Karpas-422 (cell line): Measurements from ENCODE around the gene PROZ. TPM values are rescaled to one million over a fixed set of nuclear protein-coding genes. Genes with fewer than 3 reads are reported as not detected.
"Not testable (repeated sequence)": the region's sequence is repeated elsewhere in the genome, so short reads cannot be mapped to it uniquely, and the experiment has no call there.

Experiments used
- DNase-seq: peaks from one replicate; pipeline ENCODE4 v3.0.0-alpha.2; 2015
- H2AFZ ChIP-seq: fragments of 200-600 bp; sonication (generic); 2 replicates; pipeline ENCODE4 v1.6.1; 2014; ENCODE audit warnings: antibody characterized with exemption, low read length, mixed read lengths
- H3K27ac ChIP-seq: fragments of 200-600 bp; sonication (generic); 2 replicates; pipeline ENCODE4 v1.5.1; 2014; ENCODE audit warnings: mild to moderate bottlenecking, low read length, moderate library complexity
- H3K27me3 ChIP-seq: fragments of 200-600 bp; sonication (generic); 2 replicates; pipeline ENCODE4 v1.6.1; 2014; ENCODE audit warnings: low read length, mixed read lengths
- H3K36me3 ChIP-seq: fragments of 200-600 bp; sonication (generic); 2 replicates; pipeline ENCODE4 v1.6.1; 2014; ENCODE audit warnings: low read length, mixed read lengths; ENCODE audit not compliant: insufficient read depth
- H3K4me1 ChIP-seq: fragments of 200-600 bp; sonication (generic); 2 replicates; pipeline ENCODE4 v1.6.1; 2014; ENCODE audit warnings: mild to moderate bottlenecking, low read length, mixed read lengths
- H3K4me2 ChIP-seq: fragments of 200-600 bp; sonication (generic); 2 replicates; pipeline ENCODE4 v1.6.1; 2014; ENCODE audit warnings: low read length, low read depth, mild to moderate bottlenecking; ENCODE audit not compliant: poor library complexity, severe bottlenecking
- H3K4me3 ChIP-seq: fragments of 200-600 bp; sonication (generic); 2 replicates; pipeline ENCODE4 v1.5.1; 2014; ENCODE audit warnings: mild to moderate bottlenecking, antibody characterized with exemption, low read length, mixed read lengths
- H3K79me2 ChIP-seq: fragments of 200-600 bp; sonication (generic); 2 replicates; pipeline ENCODE4 v1.6.1; 2014; ENCODE audit warnings: mild to moderate bottlenecking, low read length, mixed read lengths
- H3K9ac ChIP-seq: fragments of 200-600 bp; sonication (generic); 2 replicates; pipeline ENCODE4 v1.6.0; 2014; ENCODE audit warnings: low read length
- H3K9me2 ChIP-seq: fragments of 200-600 bp; sonication (generic), shearing (Covaris generic); replicated peaks from 2 replicates; pipeline ENCODE4 v1.6.0; 2014; ENCODE audit warnings: mild to moderate bottlenecking, low read length, moderate library complexity; ENCODE audit not compliant: insufficient read depth
- H3K9me3 ChIP-seq: fragments of 300-700, 200-600 bp; sonication (generic); 2 replicates; pipeline ENCODE4 v1.6.1; 2014; ENCODE audit warnings: low read length, mixed read lengths
- H4K20me1 ChIP-seq: fragments of 200-600 bp; sonication (generic); 2 replicates; pipeline ENCODE4 v1.6.1; 2014; ENCODE audit warnings: mild to moderate bottlenecking, antibody characterized with exemption, low read length, low read depth; ENCODE audit not compliant: insufficient read depth
- total RNA-seq: library from RNA; depleted of rRNA; stranded (reverse); fragments of >200 nt; shearing (Covaris generic); gene quantifications from 2 replicates; pipeline ENCODE4 v1.2.3, GENCODE V29; 2014; ENCODE audit warnings: low replicate concordance

The PROZ gene
- total RNA-seq, 1 experiment from 2014 or later: not detected

DNA sequence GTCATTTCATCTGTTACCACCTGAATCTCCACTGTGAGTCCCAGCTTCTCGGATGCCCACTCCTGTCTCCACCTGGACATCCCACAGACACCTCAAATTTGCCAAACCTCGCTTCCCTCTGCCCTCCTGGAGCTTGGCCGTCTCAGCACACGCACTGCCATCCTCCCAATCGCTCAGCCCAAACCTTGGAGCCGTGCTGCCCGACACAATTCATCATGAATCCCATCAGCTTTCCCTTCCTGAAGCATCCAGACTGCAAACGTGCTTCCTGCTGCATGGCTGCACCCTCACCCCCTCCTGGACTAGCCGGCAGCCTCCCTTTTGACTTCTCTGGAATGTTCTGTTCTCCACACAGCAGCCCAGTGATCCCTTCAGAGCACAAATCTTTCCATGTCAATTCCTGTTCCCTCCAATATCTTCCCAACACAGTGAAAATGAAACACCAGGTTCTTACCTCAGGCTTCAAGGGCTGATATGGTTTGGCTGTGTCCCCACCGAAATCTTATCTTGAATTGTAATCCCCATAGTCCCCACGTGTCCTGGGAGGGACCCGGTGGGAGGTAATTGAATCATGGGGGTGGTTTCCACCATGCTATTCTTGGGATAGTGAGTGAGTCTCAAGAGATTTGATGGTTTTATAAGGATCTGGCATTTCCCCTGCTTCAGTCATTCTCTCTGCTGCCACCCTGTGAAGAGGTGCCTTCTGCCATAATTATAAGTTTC lies 1.1 kb upstream of the PROZ start:
- H3K27me3 ChIP-seq: no peaks in the 10 kb centered on the region
- H3K4me2 ChIP-seq: no peak overlapping the region
- H4K20me1 ChIP-seq: no peaks in the 10 kb centered on the region
- H3K9ac ChIP-seq: no peak overlapping the region
- H3K9me3 ChIP-seq: no peaks in the 10 kb centered on the region
- H3K27ac ChIP-seq: no peak overlapping the region
- no peaks in the 10 kb centered on the region for H3K36me3 ChIP-seq
- no peak overlapping the region for H2AFZ ChIP-seq
- no peaks in the 10 kb centered on the region for H3K9me2 ChIP-seq
- DNase-seq: no peak
- peaks cover 14% of the 10 kb centered on the region for H3K4me1 ChIP-seq
- H3K4me3 ChIP-seq: no peak overlapping the region
- no peaks in the 10 kb centered on the region for H3K79me2 ChIP-seq

DNA sequence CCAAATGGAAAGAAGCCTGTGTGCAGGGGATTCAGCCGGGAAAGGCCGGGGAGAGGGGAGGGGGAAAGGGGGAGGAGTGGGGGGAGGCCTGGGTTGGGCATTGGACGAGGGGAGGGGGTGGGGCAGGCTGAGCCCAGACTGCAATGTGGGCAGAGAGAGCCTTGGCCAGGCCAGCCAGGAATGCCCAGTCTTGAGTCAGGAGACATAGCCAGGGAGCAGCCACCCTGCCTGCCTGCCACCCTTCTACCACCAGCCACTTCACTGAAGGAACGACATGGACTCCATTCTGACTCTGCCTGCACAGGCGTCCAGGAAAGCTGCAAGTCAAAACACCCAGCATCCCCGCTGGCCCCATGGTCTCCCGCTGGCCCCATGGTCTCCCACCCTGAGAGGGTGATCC lies 498 bp downstream of the PROZ start:
- H3K36me3 ChIP-seq: no peaks in the 10 kb centered on the region
- H3K9me3 ChIP-seq: no peaks in the 10 kb centered on the region
- H3K27ac ChIP-seq: no peak overlapping the region
- H3K4me3 ChIP-seq: no peak overlapping the region
- no peak overlapping the region for H2AFZ ChIP-seq
- H3K4me1 ChIP-seq: peaks cover 19% of the 10 kb centered on the region
- no peak overlapping the region for H3K9ac ChIP-seq
- DNase-seq: no peak
- no peaks in the 10 kb centered on the region for H3K79me2 ChIP-seq
- H3K9me2 ChIP-seq: no peaks in the 10 kb centered on the region
- H3K4me2 ChIP-seq: no peak overlapping the region
- no peaks in the 10 kb centered on the region for H3K27me3 ChIP-seq
- no peaks in the 10 kb centered on the region for H4K20me1 ChIP-seq

DNA sequence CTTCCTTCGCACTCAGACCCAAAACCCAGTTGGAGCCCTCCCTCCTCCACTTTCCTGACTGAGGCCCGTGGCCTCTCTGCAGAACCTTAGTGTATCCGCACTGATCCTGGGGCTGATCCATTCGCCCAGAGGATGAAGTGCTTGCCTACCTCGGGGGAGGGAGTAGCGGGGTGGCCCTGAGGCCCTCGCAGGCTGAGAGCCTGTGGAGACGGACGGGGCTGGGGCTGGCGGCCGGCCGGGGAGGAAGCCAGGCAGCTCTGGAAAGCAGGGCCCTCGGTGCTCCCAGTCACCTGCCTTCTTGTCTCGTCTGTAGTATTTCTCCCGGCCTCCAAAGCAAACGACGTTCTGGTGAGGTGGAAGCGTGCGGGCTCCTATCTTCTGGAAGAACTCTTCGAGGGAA lies 1.3 kb downstream of the PROZ start:
- Histone ChIP-seq H2AFZ (no peak overlapping the region), H3K4me2 (no peak overlapping the region), H3K9me2 (no peaks in the 10 kb centered on the region), H3K4me3 (no peak overlapping the region), H3K79me2 (no peaks in the 10 kb centered on the region), H3K27ac (no peak overlapping the region), H3K4me1 (peaks cover 14% of the 10 kb centered on the region), H3K9me3 (no peaks in the 10 kb centered on the region), H3K27me3 (no peaks in the 10 kb centered on the region), H4K20me1 (no peaks in the 10 kb centered on the region), H3K9ac (no peak overlapping the region), H3K36me3 (no peaks in the 10 kb centered on the region)
- DNase-seq: no peak

DNA sequence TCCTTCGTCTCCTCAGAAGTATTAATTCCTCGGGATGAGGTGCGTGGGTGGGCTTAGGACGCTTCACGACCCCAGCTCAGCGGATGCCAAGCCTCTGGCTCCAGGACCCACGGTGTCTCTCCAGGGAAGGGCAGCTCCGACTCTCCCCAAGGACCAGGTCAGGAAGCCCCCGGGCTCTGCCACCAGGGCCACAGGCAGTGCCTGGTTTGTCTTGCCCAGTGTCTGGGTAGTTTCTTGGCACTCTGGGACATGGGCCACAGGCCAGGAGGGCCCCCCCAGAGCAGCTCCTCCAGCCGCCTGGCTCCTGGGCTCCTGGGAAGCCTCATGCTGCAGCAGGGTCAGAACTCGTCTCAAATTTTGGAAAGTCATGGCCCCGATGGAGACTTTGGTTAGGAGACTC lies 2.5 kb downstream of the PROZ start:
- no peaks in the 10 kb centered on the region for H3K9me3 ChIP-seq
- H3K36me3 ChIP-seq: 0 out of 2 replicates have a peak, but pooled peaks cover 3% of the 10 kb centered on the region
- no peak overlapping the region for H3K4me2 ChIP-seq
- no peak overlapping the region for H3K4me3 ChIP-seq
- no peak overlapping the region for H3K27ac ChIP-seq
- H3K4me1 ChIP-seq: peaks cover 8% of the 10 kb centered on the region
- no peak overlapping the region for H2AFZ ChIP-seq
- H4K20me1 ChIP-seq: no peaks in the 10 kb centered on the region
- H3K27me3 ChIP-seq: no peaks in the 10 kb centered on the region
- no peak overlapping the region for H3K9ac ChIP-seq
- DNase-seq: no peak
- H3K79me2 ChIP-seq: no peaks in the 10 kb centered on the region
- H3K9me2 ChIP-seq: no peaks in the 10 kb centered on the region

DNA sequence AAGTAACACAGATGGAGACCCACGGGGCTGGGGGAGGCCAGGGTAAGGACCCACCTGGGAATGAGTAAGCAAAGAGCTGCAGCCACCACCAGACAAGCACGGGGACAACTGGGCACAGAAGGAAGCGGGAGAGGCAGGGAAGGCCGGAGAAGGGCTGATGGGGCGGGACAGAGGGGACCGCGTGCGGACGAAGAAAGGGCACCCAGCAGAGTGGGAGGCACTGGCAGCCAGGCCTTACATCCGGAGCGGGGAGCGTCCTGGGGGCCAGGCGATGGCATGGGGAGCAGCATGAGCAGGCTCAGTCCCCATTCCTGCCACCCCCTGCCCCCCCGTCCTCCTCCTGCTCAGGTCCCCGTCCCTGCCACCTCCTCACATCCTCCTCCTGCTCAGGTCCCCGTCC lies 3.0 kb downstream of the PROZ start:
- Histone ChIP-seq H3K9me3 (no peaks in the 10 kb centered on the region), H3K27ac (no peak overlapping the region), H3K27me3 (no peaks in the 10 kb centered on the region), H3K9ac (no peak overlapping the region), H3K79me2 (no peaks in the 10 kb centered on the region), H2AFZ (no peak overlapping the region), H4K20me1 (no peaks in the 10 kb centered on the region), H3K4me3 (no peak overlapping the region), H3K4me2 (no peak overlapping the region), H3K4me1 (peaks cover 8% of the 10 kb centered on the region), H3K36me3 (0 out of 2 replicates have a peak, but pooled peaks cover 4% of the 10 kb centered on the region), H3K9me2 (no peaks in the 10 kb centered on the region)
- DNase-seq: no peak

DNA sequence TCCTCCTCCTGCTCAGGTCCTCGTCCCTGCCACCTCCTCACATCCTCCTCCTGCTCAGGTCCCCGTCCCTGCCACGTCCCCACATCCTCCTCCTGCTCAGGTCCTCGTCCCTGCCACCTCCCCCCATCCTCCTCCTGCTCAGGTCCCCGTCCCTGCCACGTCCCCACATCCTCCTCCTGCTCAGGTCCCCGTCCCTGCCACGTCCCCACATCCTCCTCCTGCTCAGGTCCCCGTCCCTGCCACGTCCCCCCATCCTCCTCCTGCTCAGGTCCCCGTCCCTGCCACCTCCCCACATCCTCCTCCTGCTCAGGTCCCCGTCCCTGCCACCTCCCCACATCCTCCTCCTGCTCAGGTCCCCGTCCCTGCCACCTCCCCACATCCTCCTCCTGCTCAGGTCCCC lies 3.5 kb downstream of the PROZ start:
- not testable (repeated sequence) for H3K79me2 ChIP-seq, H3K9me3 ChIP-seq, H3K27me3 ChIP-seq, H3K4me3 ChIP-seq, DNase-seq, H3K27ac ChIP-seq, H3K4me1 ChIP-seq, H3K36me3 ChIP-seq, H3K4me2 ChIP-seq, H3K9me2 ChIP-seq, H2AFZ ChIP-seq, H3K9ac ChIP-seq, H4K20me1 ChIP-seq

DNA sequence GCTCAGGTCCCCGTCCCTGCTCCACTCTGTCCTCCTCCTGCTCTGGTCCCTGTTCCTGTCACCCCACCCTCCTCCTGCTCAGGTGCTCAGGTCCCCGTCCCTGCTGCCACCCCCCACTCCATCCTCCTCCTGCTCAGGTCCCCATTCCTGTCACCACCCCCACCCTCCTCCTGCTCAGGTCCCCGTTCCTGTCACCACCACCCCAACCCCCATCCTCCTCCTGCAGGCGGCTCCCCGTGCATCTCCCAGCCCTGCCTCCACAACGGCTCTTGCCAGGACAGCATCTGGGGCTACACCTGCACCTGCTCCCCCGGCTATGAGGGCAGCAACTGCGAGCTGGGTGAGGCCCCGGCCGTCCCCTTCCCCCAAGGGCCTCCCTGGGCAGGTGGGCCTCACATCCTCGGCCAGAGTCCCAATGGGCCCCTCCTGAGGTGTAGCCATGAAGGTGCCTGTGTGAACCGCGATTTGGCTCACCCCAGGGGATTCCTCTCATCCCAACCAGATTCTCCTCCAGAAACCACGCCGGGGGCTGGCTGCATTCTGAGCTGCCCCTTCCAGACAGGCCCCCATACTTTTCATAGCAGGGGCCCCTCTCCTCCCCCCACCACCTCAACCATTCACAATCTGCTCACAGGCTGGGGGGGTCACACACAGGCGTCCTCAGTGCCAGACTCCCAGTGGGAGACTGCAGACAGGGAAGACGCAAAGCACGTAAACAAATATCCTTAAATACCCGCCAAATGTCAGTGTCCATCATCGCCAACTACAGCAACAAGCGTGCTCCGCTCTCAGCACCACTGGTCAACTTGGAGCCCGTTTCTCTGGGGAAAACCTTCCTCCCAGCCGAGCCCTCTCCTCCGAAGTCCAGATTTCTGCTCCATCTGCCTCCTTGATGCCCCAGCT lies 4.6 kb downstream of the PROZ start:
- H3K9ac ChIP-seq: no peak overlapping the region
- H3K27ac ChIP-seq: no peak overlapping the region
- no peak overlapping the region for H3K4me3 ChIP-seq
- H3K4me1 ChIP-seq: peaks cover 8% of the 10 kb centered on the region
- no peaks in the 10 kb centered on the region for H3K79me2 ChIP-seq
- no peak overlapping the region for H3K4me2 ChIP-seq
- H2AFZ ChIP-seq: no peak overlapping the region
- H3K9me3 ChIP-seq: no peaks in the 10 kb centered on the region
- no peaks in the 10 kb centered on the region for H3K9me2 ChIP-seq
- H4K20me1 ChIP-seq: no peaks in the 10 kb centered on the region
- peaks cover 6% of the 10 kb centered on the region; the same call in 1 of the 2 replicates for H3K36me3 ChIP-seq
- H3K27me3 ChIP-seq: no peaks in the 10 kb centered on the region
- peak; percentile 56 for DNase-seq

DNA sequence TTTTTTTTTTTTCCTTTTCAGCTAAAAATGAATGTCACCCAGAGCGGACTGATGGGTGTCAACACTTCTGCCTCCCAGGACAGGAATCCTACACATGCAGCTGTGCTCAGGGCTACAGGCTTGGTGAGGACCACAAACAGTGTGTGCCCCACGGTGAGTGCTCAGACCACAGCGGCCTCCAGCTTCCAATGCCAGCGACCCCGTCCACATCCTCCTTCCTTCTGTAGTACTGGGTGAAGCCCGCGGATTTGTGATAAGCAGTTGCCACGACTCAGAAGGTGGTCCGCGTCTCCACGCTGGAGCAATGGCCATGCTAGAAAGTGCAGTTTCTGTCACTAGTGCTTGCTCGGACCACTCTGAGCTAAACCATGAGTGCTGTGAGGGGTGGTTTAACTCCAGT lies 6.0 kb downstream of the PROZ start:
- no peak overlapping the region for H3K9ac ChIP-seq
- H3K36me3 ChIP-seq: peaks cover 13% of the 10 kb centered on the region
- no peak overlapping the region for H3K27ac ChIP-seq
- no peaks in the 10 kb centered on the region for H3K9me3 ChIP-seq
- H3K4me2 ChIP-seq: no peak overlapping the region
- H3K4me3 ChIP-seq: no peak overlapping the region
- DNase-seq: no peak
- H3K9me2 ChIP-seq: no peaks in the 10 kb centered on the region
- H3K27me3 ChIP-seq: no peaks in the 10 kb centered on the region
- no peaks in the 10 kb centered on the region for H3K79me2 ChIP-seq
- no peaks in the 10 kb centered on the region for H4K20me1 ChIP-seq
- H2AFZ ChIP-seq: no peak overlapping the region
- H3K4me1 ChIP-seq: peaks cover 8% of the 10 kb centered on the region
